ENCODE results near the gene PRDM5. TPM values are rescaled to one million over a fixed set of nuclear protein-coding genes. Genes with fewer than 3 reads are reported as not detected.

The PRDM5 gene
- total RNA-seq, 2 experiments from 2014 or later = 0.14 to 0.22 TPM

DNA sequence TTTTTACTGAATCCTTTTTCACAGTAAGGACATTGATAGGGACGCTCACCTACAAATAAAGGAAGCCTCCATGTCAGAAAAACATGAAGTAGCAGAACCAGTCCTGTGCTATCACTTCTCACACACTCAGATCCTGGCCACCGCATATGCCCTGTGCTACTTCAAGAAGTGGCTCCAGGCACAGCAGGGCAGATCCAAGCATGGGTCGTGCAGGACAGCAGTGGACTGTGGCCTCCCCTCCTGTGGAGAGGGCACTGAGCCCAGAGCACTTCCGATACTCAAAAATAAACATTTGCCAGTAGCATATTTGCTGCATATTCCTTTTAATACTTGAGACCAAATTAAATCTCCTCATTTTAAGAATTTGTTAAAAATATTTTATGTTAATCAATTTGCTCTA, 167.9 kb downstream of the PRDM5 start:
- no peak for ATAC-seq (ENCODE audit: poor library complexity)
- no peaks in the 10 kb centered on the region for H3K27me3 ChIP-seq (ENCODE audit: control insufficient read depth in 1 of 2, insufficient read depth in 2 of 2, low read length in 2 of 2)
- Mint-ChIP-seq H3K36me3 (ENCODE audit: low read depth) (no peaks in the 10 kb centered on the region), H3K4me3 (no peak overlapping the region), H3K4me1 (ENCODE audit: low read depth) (no peaks in the 10 kb centered on the region), H3K9me3 (peaks cover 10% of the 10 kb centered on the region), H3K27ac (no peak overlapping the region), H3K27me3 (no peaks in the 10 kb centered on the region)
- no peak overlapping the region for H3K4me3 ChIP-seq (ENCODE audit: low read length)
- no peak overlapping the region for H3K27ac ChIP-seq (ENCODE audit: low read depth in 1 of 2, low read length in 2 of 2)
- H3K4me1 ChIP-seq (ENCODE audit: insufficient read depth, low read length) = no peaks in the 10 kb centered on the region
- DNase-seq = no peak
- CTCF ChIA-PET = no interaction called here
- no peaks in the 10 kb centered on the region for H3K36me3 ChIP-seq (ENCODE audit: insufficient read depth, low read length)
- peaks cover 9 to 12% of the 10 kb centered on the region in 2 experiments for H3K9me3 ChIP-seq (ENCODE audit: control insufficient read depth in 1 of 2, insufficient read depth in 1 of 2, low read length in 2 of 2)
- TF ChIP-seq, protein P1, sequence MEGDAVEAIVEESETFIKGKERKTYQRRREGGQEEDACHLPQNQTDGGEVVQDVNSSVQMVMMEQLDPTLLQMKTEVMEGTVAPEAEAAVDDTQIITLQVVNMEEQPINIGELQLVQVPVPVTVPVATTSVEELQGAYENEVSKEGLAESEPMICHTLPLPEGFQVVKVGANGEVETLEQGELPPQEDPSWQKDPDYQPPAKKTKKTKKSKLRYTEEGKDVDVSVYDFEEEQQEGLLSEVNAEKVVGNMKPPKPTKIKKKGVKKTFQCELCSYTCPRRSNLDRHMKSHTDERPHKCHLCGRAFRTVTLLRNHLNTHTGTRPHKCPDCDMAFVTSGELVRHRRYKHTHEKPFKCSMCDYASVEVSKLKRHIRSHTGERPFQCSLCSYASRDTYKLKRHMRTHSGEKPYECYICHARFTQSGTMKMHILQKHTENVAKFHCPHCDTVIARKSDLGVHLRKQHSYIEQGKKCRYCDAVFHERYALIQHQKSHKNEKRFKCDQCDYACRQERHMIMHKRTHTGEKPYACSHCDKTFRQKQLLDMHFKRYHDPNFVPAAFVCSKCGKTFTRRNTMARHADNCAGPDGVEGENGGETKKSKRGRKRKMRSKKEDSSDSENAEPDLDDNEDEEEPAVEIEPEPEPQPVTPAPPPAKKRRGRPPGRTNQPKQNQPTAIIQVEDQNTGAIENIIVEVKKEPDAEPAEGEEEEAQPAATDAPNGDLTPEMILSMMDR (IDR thresholded peaks at IDR 0.05) = no peak
- intact Hi-C loops (cut with DNase I, micrococcal nuclease) = no loop called here
- POLR2A ChIA-PET = no interaction called here

DNA sequence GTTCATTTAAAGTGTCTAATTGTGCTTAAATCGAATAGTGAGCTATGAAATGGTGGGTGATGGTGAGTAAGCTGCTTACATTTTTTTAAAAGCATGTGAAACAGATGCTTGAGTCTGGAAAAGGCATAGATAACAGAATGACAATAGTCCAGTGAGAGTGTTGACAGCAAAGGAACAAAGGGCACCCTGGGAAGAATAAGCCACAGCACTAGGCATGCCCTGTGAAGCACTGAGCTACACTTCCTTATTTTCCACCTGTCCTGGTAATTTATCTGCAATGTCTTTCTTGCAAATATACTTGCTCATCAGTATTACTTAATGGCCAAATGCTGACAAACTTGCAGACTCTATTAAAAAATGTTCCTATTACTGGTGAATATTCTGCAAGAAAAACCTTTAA, 168.7 kb downstream of the PRDM5 start:
- Histone ChIP-seq H3K27ac (ENCODE audit: low read depth in 1 of 2, low read length in 2 of 2) (no peak overlapping the region), H3K4me1 (ENCODE audit: insufficient read depth, low read length) (no peaks in the 10 kb centered on the region), H3K4me3 (ENCODE audit: low read length) (no peak overlapping the region), H3K27me3 (ENCODE audit: control insufficient read depth in 1 of 2, insufficient read depth in 2 of 2, low read length in 2 of 2) (no peaks in the 10 kb centered on the region), H3K9me3 (ENCODE audit: control insufficient read depth in 1 of 2, insufficient read depth in 1 of 2, low read length in 2 of 2) (peaks cover 11 to 16% of the 10 kb centered on the region in 2 experiments), H3K36me3 (ENCODE audit: insufficient read depth, low read length) (no peaks in the 10 kb centered on the region)
- ChIA-PET POLR2A (no interaction called here), CTCF (no interaction called here)
- no peak overlapping the region for H3K4me3 Mint-ChIP-seq
- DNase-seq (no peak), ATAC-seq (ENCODE audit: poor library complexity) (no peak)
- no peaks in the 10 kb centered on the region for H3K4me1 Mint-ChIP-seq (ENCODE audit: low read depth)
- H3K27me3 Mint-ChIP-seq = no peaks in the 10 kb centered on the region
- no peaks in the 10 kb centered on the region for H3K36me3 Mint-ChIP-seq (ENCODE audit: low read depth)
- intact Hi-C loops (cut with DNase I, micrococcal nuclease) = no loop called here
- H3K9me3 Mint-ChIP-seq = peaks cover 12% of the 10 kb centered on the region
- no peak overlapping the region for H3K27ac Mint-ChIP-seq
- TF ChIP-seq, protein P1 (IDR thresholded peaks at IDR 0.05) = no peak

DNA sequence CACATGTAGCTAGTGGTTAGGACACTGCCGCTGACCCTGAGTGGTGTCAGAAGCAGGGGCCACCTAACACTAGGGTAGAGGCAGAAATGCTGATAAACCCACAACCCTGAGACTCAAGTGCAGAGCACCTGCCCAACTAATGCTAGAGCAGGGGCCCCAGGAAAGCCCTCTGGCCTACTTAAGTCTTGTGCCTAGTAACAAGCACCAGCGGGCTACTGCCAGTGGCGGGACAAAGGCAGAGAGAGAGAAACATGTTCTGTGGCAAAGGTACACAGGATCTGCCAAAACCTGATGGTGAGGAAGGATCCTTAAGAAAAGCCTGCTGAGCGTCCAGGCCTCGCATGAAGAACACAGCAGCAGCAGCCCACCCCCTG, 172.4 kb downstream of the PRDM5 start:
- Histone ChIP-seq H3K27ac (ENCODE audit: low read depth in 1 of 2, low read length in 2 of 2) (no peak overlapping the region), H3K4me1 (ENCODE audit: insufficient read depth, low read length) (no peaks in the 10 kb centered on the region), H3K36me3 (ENCODE audit: insufficient read depth, low read length) (no peaks in the 10 kb centered on the region), H3K4me3 (ENCODE audit: low read length) (no peak overlapping the region), H3K9me3 (ENCODE audit: control insufficient read depth in 1 of 2, insufficient read depth in 1 of 2, low read length in 2 of 2) (peaks cover 11 to 20% of the 10 kb centered on the region in 2 experiments), H3K27me3 (ENCODE audit: control insufficient read depth in 1 of 2, insufficient read depth in 2 of 2, low read length in 2 of 2) (no peaks in the 10 kb centered on the region)
- intact Hi-C loops (cut with DNase I, micrococcal nuclease) = no loop called here
- TF ChIP-seq, protein P1 (IDR thresholded peaks at IDR 0.05) = no peak
- Mint-ChIP-seq H3K4me1 (ENCODE audit: low read depth) (no peaks in the 10 kb centered on the region), H3K36me3 (ENCODE audit: low read depth) (no peaks in the 10 kb centered on the region), H3K27ac (no peak overlapping the region), H3K9me3 (peaks cover 15% of the 10 kb centered on the region), H3K27me3 (no peaks in the 10 kb centered on the region), H3K4me3 (no peak overlapping the region)
- ATAC-seq (ENCODE audit: poor library complexity) (no peak), DNase-seq (no peak)
- CTCF ChIA-PET = no interaction called here
- POLR2A ChIA-PET = no interaction called here

Measured in CD4-positive, alpha-beta T cell (primary cell).